Stimulated activated CD4-positive, alpha-beta T cell treated with anti-CD3 and anti-CD28 coated beads, Interleukin-4, amount 100 ng/mL, for 1 hour (primary cell): ENCODE measurements around the gene NPAS2.

Source experiments
- DNase-seq: peaks from one replicate; pipeline ENCODE4 v3.0.0-alpha.2; 2020

The NPAS2 gene

GRCh38 chr2:100948942-100949811 is 129.2 kb downstream of the NPAS2 start:
- no peak for DNase-seq

GRCh38 chr2:100952512-100952911 is 132.6 kb downstream of the NPAS2 start:
- no peak for DNase-seq

- DNase-seq = no peak
Observed at GRCh38 chr2:100953406-100954043, 133.6 kb downstream of the NPAS2 start.

GRCh38 chr2:100954044-100954420 is 134.1 kb downstream of the NPAS2 start:
- DNase-seq = no peak

- DNase-seq = no peak
Observed at GRCh38 chr2:100955226-100955625, 135.3 kb downstream of the NPAS2 start.

- DNase-seq = no peak
Observed at GRCh38 chr2:100956081-100956480, 136.1 kb downstream of the NPAS2 start.

- DNase-seq = no peak
Observed at GRCh38 chr2:100957996-100958653, 138.2 kb downstream of the NPAS2 start.

GRCh38 chr2:100959225-100959880 is 139.4 kb downstream of the NPAS2 start:
- DNase-seq = no peak

- no peak for DNase-seq
Observed at GRCh38 chr2:100960688-100961087, 140.7 kb downstream of the NPAS2 start.

- no peak for DNase-seq
Observed at GRCh38 chr2:100962366-100963025, 142.6 kb downstream of the NPAS2 start.

GRCh38 chr2:100963026-100963375 is 143.1 kb downstream of the NPAS2 start:
- no peak for DNase-seq

- no peak for DNase-seq
Observed at GRCh38 chr2:100964222-100964621, 144.3 kb downstream of the NPAS2 start.

- no peak for DNase-seq
Observed at GRCh38 chr2:100964681-100965169, 144.8 kb downstream of the NPAS2 start.

- DNase-seq = no peak
Observed at GRCh38 chr2:100965596-100965995, 145.7 kb downstream of the NPAS2 start.

- no peak for DNase-seq
Observed at GRCh38 chr2:100967716-100968115, 147.8 kb downstream of the NPAS2 start.

- DNase-seq = no peak
Observed at GRCh38 chr2:100968146-100969145, 148.5 kb downstream of the NPAS2 start.

GRCh38 chr2:100969998-100970397 is 150.1 kb downstream of the NPAS2 start:
- no peak for DNase-seq

GRCh38 chr2:100971221-100971620 is 151.3 kb downstream of the NPAS2 start:
- DNase-seq = no peak

GRCh38 chr2:100972452-100972851 is 152.5 kb downstream of the NPAS2 start:
- no peak for DNase-seq

- no peak for DNase-seq
Observed at GRCh38 chr2:100974712-100975520, 155.0 kb downstream of the NPAS2 start.

GRCh38 chr2:100975521-100975785 is 155.5 kb downstream of the NPAS2 start:
- no peak for DNase-seq
